Right renal cortex interstitium (tissue), 3 donors: ENCODE data around the gene MFSD1. TPM values are rescaled to one million over a fixed set of nuclear protein-coding genes. Genes with fewer than 3 reads are reported as not detected.

Experiments
- DNase-seq, 3 donors: peaks; one replicate each; pipeline ENCODE4 v3.0.0-alpha.2; 2013; ENCODE audit warnings: low read depth in 3 of 3, low spot score in 2 of 3
- polyA plus RNA-seq, 3 donors: library from polyadenylated mRNA; unstranded; fragments of 120-200 nt; gene quantifications; one replicate each; pipeline ENCODE4 v1.2.1, GENCODE V29; 2013; ENCODE audit not compliant: insufficient read length in 3 of 3

The MFSD1 gene
- polyA plus RNA-seq, 3 donors: 54.7 to 57.5 (median 56.7) TPM

- DNase-seq: no peak
Observed at GRCh38 chr3:158863247-158863646, 61.4 kb downstream of the MFSD1 start.

GRCh38 chr3:158864492-158864891 is 62.6 kb downstream of the MFSD1 start:
- no peak for DNase-seq

- DNase-seq: no peak
Observed at GRCh38 chr3:158875700-158876099, 73.8 kb downstream of the MFSD1 start.

Other genes with a start within 250 kb of the MFSD1 start
- 10 to 100 TPM; 64.2 to 72.2 (median 66.4) TPM for gene MLF1, start 230.9 kb upstream of the MFSD1 start, polyA plus RNA-seq
- 10 to 100 TPM; 44.9 to 47.3 (median 46.7) TPM for gene GFM1, start 157.5 kb upstream of the MFSD1 start, polyA plus RNA-seq
- gene LXN, start 129.4 kb upstream of the MFSD1 start, polyA plus RNA-seq: 10 to 100 TPM; 28.9 to 38.1 (median 34.4) TPM
- gene RARRES1, start 69.6 kb upstream of the MFSD1 start, polyA plus RNA-seq: 10 to 100 TPM in 2 of 3 donors, 1 to 10 TPM in 1; 9.7 to 38.8 (median 11.3) TPM